CD4-positive, alpha-beta T cell (primary cell): ENCODE measurements around the gene COL24A1. TPM values are rescaled to one million over a fixed set of nuclear protein-coding genes. Genes with fewer than 3 reads are reported as not detected.

Experiments
- ATAC-seq: fragments of 200-7000 bp; cut with Tn5 transposase; one replicate; pipeline ENCODE4 v1.10.0; 2022; ENCODE audit warnings: mild to moderate bottlenecking; ENCODE audit not compliant: poor library complexity
- CTCF ChIA-PET: fragments of 350-600 bp; sonication (Branson Sonifier 250); formaldehyde crosslinking; loops from one replicate; lab custom pipeline; 2021; ENCODE audit warnings: antibody characterized with exemption, inconsistent platforms; lab: Charles Lee
- POLR2A ChIA-PET: fragments of 350-600 bp; sonication (Branson Sonifier 250); formaldehyde crosslinking; loops from one replicate; lab custom pipeline; 2021; ENCODE audit warnings: antibody characterized with exemption, inconsistent platforms; lab: Charles Lee
- DNase-seq, 14 experiments: peaks; one replicate each; pipeline ENCODE4 v3.0.0-alpha.2; 2013 to 2020; ENCODE audit warnings: mixed read lengths in 2 of 14
- H3K27ac ChIP-seq, 2 donors: one replicate each; pipeline versions ENCODE4 v1.5.1 to v1.7.0; 2013; ENCODE audit warnings: low read length in 2 of 2, low read depth in 1 of 2, mild to moderate bottlenecking in 1 of 2
- H3K27me3 ChIP-seq, 2 experiments: 1 replicate in 1 of 2; 2 replicates in 1 of 2; pipeline versions ENCODE4 v1.6.1 to v1.7.0; 2013; ENCODE audit warnings: low read length in 2 of 2, control low read depth in 1 of 2, mild to moderate bottlenecking in 1 of 2, moderate library complexity in 1 of 2; ENCODE audit not compliant: insufficient read depth in 2 of 2, control insufficient read depth in 1 of 2
- H3K36me3 ChIP-seq: one replicate; pipeline ENCODE4 v1.6.1; 2013; ENCODE audit warnings: low read length, control low read depth; ENCODE audit not compliant: insufficient read depth
- H3K4me1 ChIP-seq: one replicate; pipeline ENCODE4 v1.6.1; 2013; ENCODE audit warnings: low read length, control low read depth; ENCODE audit not compliant: insufficient read depth
- H3K4me3 ChIP-seq: one replicate; pipeline ENCODE4 v1.5.1; 2013; ENCODE audit warnings: mild to moderate bottlenecking, low read length, moderate library complexity
- H3K9me3 ChIP-seq, 2 experiments: 1 replicate in 1 of 2; 2 replicates in 1 of 2; pipeline versions ENCODE4 v1.6.1 to v1.7.0; 2013; ENCODE audit warnings: low read length in 2 of 2, mild to moderate bottlenecking in 2 of 2, control low read depth in 1 of 2, moderate library complexity in 1 of 2; ENCODE audit not compliant: control insufficient read depth in 1 of 2, insufficient read depth in 1 of 2
- H3K27ac Mint-ChIP-seq: one replicate; pipeline ENCODE4 v1.8.0; 2020; ENCODE audit warnings: mixed read lengths
- H3K27me3 Mint-ChIP-seq: one replicate; pipeline ENCODE4 v1.8.0; 2021; ENCODE audit warnings: mixed read lengths
- H3K36me3 Mint-ChIP-seq: one replicate; pipeline ENCODE4 v1.8.0; 2021; ENCODE audit warnings: low read depth, mixed read lengths
- H3K4me1 Mint-ChIP-seq: one replicate; pipeline ENCODE4 v1.8.0; 2021; ENCODE audit warnings: low read depth, mixed read lengths
- H3K4me3 Mint-ChIP-seq: one replicate; pipeline ENCODE4 v1.8.0; 2020; ENCODE audit warnings: mild to moderate bottlenecking, mixed read lengths
- H3K9me3 Mint-ChIP-seq: one replicate; pipeline ENCODE4 v1.8.0; 2020; ENCODE audit warnings: mixed read lengths
- intact Hi-C, 2 experiments: fragments of 100-400 bp; cut with DNase I in 1 of 2; cut with micrococcal nuclease in 1 of 2; formaldehyde crosslinking; loops; one replicate each; pipeline versions ENCODE4 v1.15.1 to v1.9.0; 2023 to 2025; cut with DNase I, micrococcal nuclease
- total RNA-seq, 174 experiments: library from RNA in 2 of 174; stranded (reverse) in 2 of 174; gene quantifications; one replicate each; pipeline ENCODE4 v1.2.3 and lab custom pipeline; 2021 to 2026
- TF ChIP-seq, protein P1 (sequence below): fragments of 200-600 bp; IDR thresholded peaks from one replicate; pipeline ENCODE4 v1.8.0; 2022; ENCODE audit warnings: antibody characterized with exemption, mild to moderate bottlenecking

COL24A1 gene
- total RNA-seq, 2 experiments from 2014 or later, result 0.25 TPM; not detected in 1

DNA sequence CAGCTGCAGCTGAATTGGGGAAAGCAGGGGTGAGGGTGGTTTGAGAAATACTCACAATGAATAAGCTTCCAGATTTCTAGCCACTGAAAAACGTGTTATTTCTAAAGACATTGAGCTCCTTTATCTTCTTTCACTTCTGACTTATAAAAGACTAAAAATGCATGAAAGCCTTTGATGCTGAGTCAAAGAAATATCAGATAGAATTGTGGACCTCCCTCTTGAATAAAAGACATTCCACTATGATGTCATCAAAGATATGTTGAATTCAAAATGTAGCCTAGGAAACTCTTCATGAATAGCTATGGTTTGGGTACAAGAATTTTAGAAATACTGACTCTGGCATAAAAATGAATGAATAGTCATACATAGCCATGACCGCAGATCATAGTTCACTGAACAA lies 44.7 kb upstream of the COL24A1 start:
- Histone ChIP-seq H3K9me3 (no peaks in the 10 kb centered on the region), H3K4me3 (no peak overlapping the region), H3K4me1 (no peaks in the 10 kb centered on the region), H3K27ac (no peak overlapping the region), H3K27me3 (no peaks in the 10 kb centered on the region), H3K36me3 (no peaks in the 10 kb centered on the region)
- DNase-seq, result no peak
- H3K4me3 Mint-ChIP-seq, result no peak overlapping the region
- ChIA-PET POLR2A (no interaction called here), CTCF (no interaction called here)
- H3K4me1 Mint-ChIP-seq, result no peaks in the 10 kb centered on the region
- TF ChIP-seq, protein P1, sequence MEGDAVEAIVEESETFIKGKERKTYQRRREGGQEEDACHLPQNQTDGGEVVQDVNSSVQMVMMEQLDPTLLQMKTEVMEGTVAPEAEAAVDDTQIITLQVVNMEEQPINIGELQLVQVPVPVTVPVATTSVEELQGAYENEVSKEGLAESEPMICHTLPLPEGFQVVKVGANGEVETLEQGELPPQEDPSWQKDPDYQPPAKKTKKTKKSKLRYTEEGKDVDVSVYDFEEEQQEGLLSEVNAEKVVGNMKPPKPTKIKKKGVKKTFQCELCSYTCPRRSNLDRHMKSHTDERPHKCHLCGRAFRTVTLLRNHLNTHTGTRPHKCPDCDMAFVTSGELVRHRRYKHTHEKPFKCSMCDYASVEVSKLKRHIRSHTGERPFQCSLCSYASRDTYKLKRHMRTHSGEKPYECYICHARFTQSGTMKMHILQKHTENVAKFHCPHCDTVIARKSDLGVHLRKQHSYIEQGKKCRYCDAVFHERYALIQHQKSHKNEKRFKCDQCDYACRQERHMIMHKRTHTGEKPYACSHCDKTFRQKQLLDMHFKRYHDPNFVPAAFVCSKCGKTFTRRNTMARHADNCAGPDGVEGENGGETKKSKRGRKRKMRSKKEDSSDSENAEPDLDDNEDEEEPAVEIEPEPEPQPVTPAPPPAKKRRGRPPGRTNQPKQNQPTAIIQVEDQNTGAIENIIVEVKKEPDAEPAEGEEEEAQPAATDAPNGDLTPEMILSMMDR, result no peak
- no peaks in the 10 kb centered on the region for H3K9me3 Mint-ChIP-seq
- ATAC-seq, result no peak
- H3K36me3 Mint-ChIP-seq, result no peaks in the 10 kb centered on the region
- intact Hi-C loops, result no loop called here
- no peaks in the 10 kb centered on the region for H3K27me3 Mint-ChIP-seq
- no peak overlapping the region for H3K27ac Mint-ChIP-seq

DNA sequence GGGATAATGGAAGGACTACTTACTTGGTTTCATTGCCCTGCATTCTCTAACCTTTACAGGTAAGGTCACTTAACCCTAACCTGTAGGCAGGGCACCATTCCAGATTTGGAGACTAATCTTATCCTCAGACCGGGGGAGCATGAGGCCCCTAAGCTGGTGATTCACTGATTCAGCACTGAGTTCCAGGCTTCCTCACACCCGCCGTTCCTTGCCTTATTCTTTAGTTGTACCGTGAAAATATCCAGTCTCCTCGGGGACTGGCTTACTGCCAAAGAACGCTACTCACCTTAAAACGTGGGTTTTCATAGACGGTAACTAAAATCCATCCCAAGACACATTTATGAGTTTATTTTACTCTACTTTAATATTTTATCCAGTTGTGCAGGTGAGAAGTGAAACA lies 44.3 kb upstream of the COL24A1 start:
- no peak overlapping the region for H3K4me3 ChIP-seq
- no peaks in the 10 kb centered on the region for H3K4me1 Mint-ChIP-seq
- no peaks in the 10 kb centered on the region for H3K9me3 ChIP-seq
- ChIA-PET POLR2A (no interaction called here), CTCF (no interaction called here)
- no peaks in the 10 kb centered on the region for H3K9me3 Mint-ChIP-seq
- no peaks in the 10 kb centered on the region for H3K4me1 ChIP-seq
- H3K36me3 ChIP-seq, result no peaks in the 10 kb centered on the region
- no peak for ATAC-seq
- H3K27ac Mint-ChIP-seq, result no peak overlapping the region
- intact Hi-C loops, result no loop called here
- H3K27me3 Mint-ChIP-seq, result no peaks in the 10 kb centered on the region
- no peaks in the 10 kb centered on the region for H3K27me3 ChIP-seq
- TF ChIP-seq, protein P1, result no peak
- no peaks in the 10 kb centered on the region for H3K36me3 Mint-ChIP-seq
- DNase-seq, result no peak
- no peak overlapping the region for H3K27ac ChIP-seq
- H3K4me3 Mint-ChIP-seq, result no peak overlapping the region

- TF ChIP-seq, protein P1, result no peak
- no peak overlapping the region for H3K4me3 ChIP-seq
- intact Hi-C loops, result no loop called here
- ChIA-PET POLR2A (no interaction called here), CTCF (no interaction called here)
- H3K36me3 Mint-ChIP-seq, result no peaks in the 10 kb centered on the region
- H3K4me1 Mint-ChIP-seq, result no peaks in the 10 kb centered on the region
- no peaks in the 10 kb centered on the region for H3K9me3 ChIP-seq
- no peaks in the 10 kb centered on the region for H3K27me3 Mint-ChIP-seq
- H3K27ac ChIP-seq, result no peak overlapping the region
- no peaks in the 10 kb centered on the region for H3K4me1 ChIP-seq
- ATAC-seq (no peak), DNase-seq (no peak)
- no peak overlapping the region for H3K4me3 Mint-ChIP-seq
- H3K36me3 ChIP-seq, result no peaks in the 10 kb centered on the region
- no peak overlapping the region for H3K27ac Mint-ChIP-seq
- H3K9me3 Mint-ChIP-seq, result no peaks in the 10 kb centered on the region
- no peaks in the 10 kb centered on the region for H3K27me3 ChIP-seq
These were observed 40.8 kb upstream of the COL24A1 start for GRCh38 chr1:86197206-86197855.
